ENCODE results near the gene RSBN1L.
A peak's percentile ranks its signal among the peaks of the same experiment; 100 is the strongest.
"Not testable (repeated sequence)": the region's sequence is repeated elsewhere in the genome, so short reads cannot be mapped to it uniquely, and the experiment has no call there.

The RSBN1L gene

GRCh38 chr7:77696057-77696642 is at the start of gene RSBN1L:
Gene RSBN1L, plus strand, starts transcription at chr7:77696459. Its CDS starts 11 bp downstream, at chr7:77696470.
- peak; percentile 98 for DNase-seq

DNA sequence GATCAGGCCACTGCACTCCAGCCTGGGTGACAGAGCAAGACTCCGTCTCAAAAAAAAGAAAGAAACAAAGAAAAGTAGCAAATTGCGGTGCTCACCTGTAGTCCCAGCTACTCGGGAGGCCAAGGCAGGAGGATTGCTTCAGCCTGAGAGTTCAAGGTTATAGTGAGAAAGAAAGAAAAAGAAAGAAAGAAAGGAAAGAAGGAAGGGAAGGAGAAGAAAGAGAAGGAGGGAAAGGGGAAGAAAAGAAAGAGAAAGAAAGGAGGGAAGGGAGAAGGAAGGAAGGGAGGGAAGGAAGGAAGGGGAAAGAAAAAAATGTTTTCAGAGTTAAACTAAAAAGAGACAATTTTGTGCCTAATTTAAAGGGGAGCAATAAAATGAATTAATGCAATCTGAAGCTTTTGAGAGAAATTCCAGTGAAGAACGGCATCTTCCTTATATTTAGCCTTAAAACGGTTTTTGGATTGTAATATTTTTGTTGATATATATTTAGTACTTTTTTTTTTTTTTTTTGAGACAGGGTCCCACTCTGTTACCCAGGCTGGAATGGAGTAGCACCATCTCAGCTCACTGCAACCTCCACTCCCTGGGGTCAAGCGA is 47.4 kb upstream of the RSBN1L start:
- no peak for DNase-seq

GRCh38 chr7:77649716-77650349 is 46.4 kb upstream of the RSBN1L start:
- DNase-seq = no peak

DNA sequence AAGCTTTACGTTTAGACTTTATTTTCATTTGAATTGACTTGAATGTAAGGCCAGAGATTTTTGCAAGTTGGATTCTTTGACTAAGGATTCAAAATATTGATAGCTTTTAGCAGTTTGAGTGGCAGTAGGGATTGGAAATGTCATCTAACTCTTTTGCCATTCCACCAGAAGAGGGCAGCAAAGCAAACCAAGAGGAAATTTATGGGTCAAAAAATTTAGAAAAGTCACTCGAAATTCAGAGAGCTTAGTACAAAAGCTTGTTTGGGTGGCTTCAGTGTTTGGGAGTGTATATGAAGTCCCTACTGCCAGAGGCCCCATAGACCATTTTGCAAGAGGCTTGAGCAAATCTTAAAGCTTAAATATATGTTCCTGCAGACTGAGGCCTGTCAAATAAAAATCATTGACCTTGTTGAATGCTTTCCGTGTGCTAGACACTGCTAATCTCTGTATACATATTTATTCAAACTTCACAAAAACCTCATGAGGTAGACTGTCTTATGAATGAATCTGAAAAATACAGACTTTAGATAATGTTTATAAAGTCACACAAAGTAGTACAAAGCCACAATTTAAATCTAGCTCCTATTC is 44.6 kb upstream of the RSBN1L start:
- peak; percentile 0 for DNase-seq

GRCh38 chr7:77652826-77653225 is 43.4 kb upstream of the RSBN1L start:
- not testable (repeated sequence) for DNase-seq

GRCh38 chr7:77653572-77653971 is 42.7 kb upstream of the RSBN1L start:
- DNase-seq = no peak

GRCh38 chr7:77655356-77655755 is 40.9 kb upstream of the RSBN1L start:
- no peak for DNase-seq

GRCh38 chr7:77655836-77656455 is 40.3 kb upstream of the RSBN1L start:
- DNase-seq = no peak

DNA sequence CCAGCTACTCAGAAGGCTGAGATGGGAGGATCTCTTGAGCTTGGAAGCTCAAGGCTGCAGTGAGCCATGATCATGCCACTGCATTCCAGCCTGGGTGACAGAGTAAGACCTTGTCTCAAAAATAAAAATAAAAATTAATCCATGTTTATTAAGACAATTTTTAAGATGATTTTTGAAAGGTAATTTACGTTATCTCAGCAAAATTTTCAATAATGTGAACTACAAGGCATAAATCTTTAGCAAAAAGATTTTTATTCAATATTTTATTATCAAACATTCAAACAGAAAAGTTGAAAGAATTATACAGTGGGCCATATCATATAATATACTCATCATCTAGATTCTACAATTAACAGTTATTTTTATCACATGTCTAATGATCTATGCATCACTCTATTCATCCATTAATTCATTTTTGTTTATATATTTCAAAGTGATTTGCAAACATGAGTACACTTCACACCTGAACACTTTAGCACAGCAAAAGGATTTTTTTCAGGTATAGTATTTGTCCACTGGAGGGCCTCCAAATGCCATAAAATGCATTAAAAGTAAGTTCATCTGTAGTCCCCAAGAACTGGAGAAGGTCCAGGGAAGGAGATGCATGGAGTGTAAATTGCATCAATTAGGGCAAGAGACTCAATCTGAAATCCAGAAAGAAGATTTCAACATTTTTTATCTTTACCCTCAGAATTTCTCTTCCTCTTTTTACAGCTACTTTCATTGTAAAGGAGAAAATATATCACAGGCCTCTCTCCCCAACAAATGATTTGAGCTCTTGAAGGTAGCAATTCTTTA is 38.6 kb upstream of the RSBN1L start:
- peak; percentile 46 for DNase-seq

- DNase-seq = no peak
Measured at GRCh38 chr7:77658928-77659327, 37.3 kb upstream of the RSBN1L start.

DNA sequence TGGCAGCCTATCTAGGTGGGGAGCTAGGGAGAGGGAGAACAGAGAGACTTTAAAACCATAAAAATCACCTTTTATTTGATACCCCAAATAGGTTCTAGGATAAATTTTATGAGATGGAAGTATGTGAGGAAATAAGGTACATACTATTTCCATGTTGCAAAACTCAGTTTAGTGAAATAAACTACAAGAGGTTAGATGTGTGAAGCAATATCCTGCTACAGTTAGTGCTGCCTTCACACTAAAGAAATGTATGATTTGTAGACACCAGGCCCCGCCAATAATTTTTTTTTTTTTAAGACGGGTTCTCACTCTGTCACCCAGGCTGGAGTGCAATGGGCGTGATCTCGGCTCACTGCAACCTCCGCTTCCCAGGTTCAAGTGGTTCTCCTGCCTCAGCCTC is 34.4 kb upstream of the RSBN1L start:
- DNase-seq = no peak

GRCh38 chr7:77662869-77663268 is 33.4 kb upstream of the RSBN1L start:
- DNase-seq = no peak

DNA sequence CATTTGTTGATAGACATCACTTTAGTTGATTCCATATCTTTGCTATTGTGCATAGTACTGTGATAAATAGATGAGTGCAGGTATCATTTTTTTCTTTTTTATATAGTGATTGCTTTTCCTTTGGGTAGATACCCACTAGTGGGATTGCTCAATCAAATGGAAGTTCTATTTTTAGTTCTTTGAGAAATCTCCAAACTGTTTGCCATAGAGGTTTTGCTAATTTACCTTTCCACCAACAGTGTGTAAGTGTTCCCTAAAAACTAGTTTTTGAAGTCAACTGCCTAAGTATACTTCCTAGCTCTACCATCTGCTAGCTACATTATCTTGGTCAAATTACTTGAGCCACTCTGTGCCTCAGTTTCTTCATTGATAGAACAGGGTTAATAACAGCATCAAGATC is 31.5 kb upstream of the RSBN1L start:
- DNase-seq = no peak

DNA sequence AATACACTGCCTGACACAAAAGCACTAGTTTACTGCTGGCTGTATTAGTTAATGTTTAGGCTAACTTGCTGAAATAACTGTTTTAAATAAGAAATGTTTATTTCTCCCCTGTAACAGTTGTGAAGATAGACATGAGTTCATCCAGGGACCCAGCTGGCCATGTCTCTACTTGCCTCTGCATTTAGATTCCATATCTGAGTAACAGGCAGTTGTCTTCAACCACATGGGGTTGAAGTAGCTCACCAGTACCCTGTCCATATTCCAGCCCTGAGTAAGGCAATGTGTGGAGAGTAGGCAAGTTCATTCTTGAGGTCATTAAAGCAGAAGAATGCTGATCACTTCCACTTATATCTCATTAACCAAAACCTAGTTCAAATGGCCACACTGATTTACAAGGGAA is 31.1 kb upstream of the RSBN1L start:
- no peak for DNase-seq

- no peak for DNase-seq
Measured at GRCh38 chr7:77667459-77668086, 28.7 kb upstream of the RSBN1L start.

DNA sequence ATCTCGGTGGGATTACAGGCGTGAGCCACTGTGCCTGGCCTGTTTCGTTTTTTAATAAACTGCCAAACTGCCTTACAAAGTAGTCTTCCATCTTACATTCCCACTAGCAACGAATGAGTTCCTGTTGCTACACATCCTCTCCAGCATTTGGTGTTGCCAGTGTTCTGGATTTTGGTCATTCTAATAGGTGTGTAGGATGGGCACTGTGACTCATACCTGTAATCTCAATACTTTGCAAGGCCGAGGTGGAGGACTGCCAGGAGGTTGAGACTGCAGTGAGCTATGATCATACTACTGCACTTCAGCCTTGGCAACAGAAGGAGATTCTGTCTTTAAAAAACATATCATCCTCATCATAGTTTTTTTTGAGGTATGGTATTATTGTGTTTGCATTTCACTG is 21.4 kb upstream of the RSBN1L start:
- DNase-seq = no peak

GRCh38 chr7:77679608-77680007 is 16.7 kb upstream of the RSBN1L start:
- no peak for DNase-seq

- DNase-seq = no peak
Measured at GRCh38 chr7:77680266-77680665, 16.0 kb upstream of the RSBN1L start.

DNA sequence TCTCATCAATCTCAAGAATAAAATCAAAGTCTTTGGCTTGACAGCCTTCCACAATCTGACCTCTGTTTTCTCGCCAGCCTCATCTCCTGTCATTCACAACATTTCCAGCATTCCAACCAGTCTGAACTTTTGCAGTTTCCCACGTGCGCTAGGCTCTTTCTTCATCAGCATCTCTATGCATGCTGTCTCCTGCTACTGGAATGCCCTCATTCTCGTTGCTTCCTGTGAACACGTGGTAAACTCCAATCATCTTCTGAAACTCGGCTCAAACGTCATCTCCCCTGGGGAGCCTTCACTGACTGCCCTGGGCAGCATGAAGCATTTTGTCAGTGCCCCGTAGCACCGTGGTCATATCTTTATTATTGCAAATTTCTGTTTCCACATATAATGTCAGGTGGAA is 12.2 kb upstream of the RSBN1L start:
- DNase-seq = no peak

DNA sequence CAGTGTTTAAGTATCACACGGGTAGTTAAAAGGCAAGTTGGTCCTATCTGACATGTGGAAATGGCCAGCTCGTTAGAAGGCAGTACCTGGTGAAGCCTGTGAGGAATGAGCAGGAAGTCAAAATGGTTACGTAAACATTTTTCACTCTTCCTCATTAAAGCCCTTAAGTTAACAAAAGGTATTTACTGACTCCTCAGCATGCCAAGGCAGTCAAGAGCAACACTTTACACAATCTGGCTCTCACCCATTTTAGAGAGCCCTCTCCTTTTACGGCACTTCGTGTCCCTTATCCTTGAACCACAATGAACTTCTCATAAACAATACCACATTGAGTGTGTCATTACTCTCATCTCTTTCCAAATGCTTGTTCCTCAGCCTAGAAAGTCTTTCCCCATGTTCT is 11.0 kb upstream of the RSBN1L start:
- no peak for DNase-seq

DNA sequence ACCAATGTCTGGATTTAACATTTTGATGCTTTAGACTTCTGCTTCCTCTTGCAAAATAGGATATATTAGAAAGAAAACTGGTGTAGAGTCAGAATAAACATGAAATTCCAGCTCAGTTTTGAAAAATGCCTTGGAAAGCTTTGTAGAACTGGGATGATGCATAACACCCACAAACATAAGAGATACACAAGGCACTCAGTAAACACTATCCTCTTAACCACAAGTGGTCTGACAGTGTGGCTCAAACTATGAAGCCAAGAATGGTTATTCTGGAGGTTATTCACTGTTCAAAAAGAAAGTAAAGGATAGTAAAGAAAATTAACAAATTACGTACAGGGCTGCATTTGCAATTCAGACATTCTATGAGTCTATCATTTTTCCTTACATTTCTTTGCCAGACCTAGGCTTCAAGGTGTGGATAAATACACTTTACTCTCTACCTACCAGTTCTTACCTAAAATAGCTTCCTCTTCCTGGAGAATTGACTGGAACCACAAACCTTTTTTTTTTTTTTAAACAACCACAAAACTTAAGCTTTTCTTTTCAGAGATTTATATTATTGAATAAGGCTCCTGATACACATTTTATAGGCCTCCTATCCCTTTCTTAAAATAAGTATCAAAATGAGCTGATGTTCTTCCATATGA is 9.0 kb upstream of the RSBN1L start:
- DNase-seq = no peak

DNA sequence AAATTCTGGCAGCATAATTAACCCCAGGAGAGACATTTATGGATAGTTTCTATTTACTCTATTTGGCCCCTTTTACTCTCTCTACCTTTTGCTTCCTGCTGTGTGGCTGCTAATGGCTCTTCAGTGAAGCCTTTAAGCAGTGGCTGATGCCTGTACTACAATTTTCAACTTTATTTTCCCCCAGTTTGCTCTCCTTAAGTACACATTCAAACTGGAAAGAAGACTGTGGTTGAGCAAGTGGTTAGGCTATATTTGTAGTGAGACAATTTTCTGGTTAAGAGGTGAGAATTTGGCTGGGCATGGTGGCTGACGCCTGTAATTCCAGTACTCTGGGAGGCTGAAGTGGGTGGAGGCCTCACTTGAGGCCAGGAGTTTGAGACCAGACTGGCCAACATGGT is 8.5 kb upstream of the RSBN1L start:
- no peak for DNase-seq

All from COR-L47 (cell line).